HG02970 (cell line): ENCODE results near the gene VPS39.

ENCODE experiments used
- ATAC-seq: cut with Tn5 transposase; IDR thresholded peaks from one replicate; pipeline ENCODE4 v1.9.1; 2021; ENCODE audit warnings: mild to moderate bottlenecking, moderate library complexity, moderate number of reproducible peaks; ENCODE audit not compliant: unreplicated experiment, low FRiP score

VPS39 gene

GRCh38 chr15:42201801-42202200 is 6.3 kb downstream of the VPS39 start:
- no peak for ATAC-seq

GRCh38 chr15:42199126-42199525 is 9.0 kb downstream of the VPS39 start:
- no peak for ATAC-seq

- no peak for ATAC-seq
Measured at GRCh38 chr15:42198516-42198915, 9.6 kb downstream of the VPS39 start.

- ATAC-seq = no peak
Measured at GRCh38 chr15:42194513-42194912, 13.6 kb downstream of the VPS39 start.

- no peak for ATAC-seq
Measured at GRCh38 chr15:42193383-42193782, 14.7 kb downstream of the VPS39 start.

GRCh38 chr15:42191610-42192346 is 16.3 kb downstream of the VPS39 start:
- ATAC-seq = no peak

GRCh38 chr15:42190370-42190769 is 17.7 kb downstream of the VPS39 start:
- no peak for ATAC-seq

GRCh38 chr15:42185801-42186200 is 22.3 kb downstream of the VPS39 start:
- no peak for ATAC-seq

GRCh38 chr15:42184736-42185135 is 23.4 kb downstream of the VPS39 start:
- no peak for ATAC-seq

GRCh38 chr15:42184296-42184695 is 23.8 kb downstream of the VPS39 start:
- no peak for ATAC-seq

- ATAC-seq = no peak
Measured at GRCh38 chr15:42182961-42183360, 25.1 kb downstream of the VPS39 start.

GRCh38 chr15:42182328-42182886 is 25.7 kb downstream of the VPS39 start:
- no peak for ATAC-seq

- no peak for ATAC-seq
Measured at GRCh38 chr15:42178056-42178455, 30.0 kb downstream of the VPS39 start.

GRCh38 chr15:42175671-42176070 is 32.4 kb downstream of the VPS39 start:
- no peak for ATAC-seq

GRCh38 chr15:42172475-42172874 is 35.6 kb downstream of the VPS39 start:
- ATAC-seq = no peak

GRCh38 chr15:42171795-42172194 is 36.3 kb downstream of the VPS39 start:
- no peak for ATAC-seq

GRCh38 chr15:42171122-42171521 is 37.0 kb downstream of the VPS39 start:
- no peak for ATAC-seq

- ATAC-seq = no peak
Measured at GRCh38 chr15:42166225-42166940, 41.7 kb downstream of the VPS39 start.

GRCh38 chr15:42165106-42165505 is 43.0 kb downstream of the VPS39 start:
- no peak for ATAC-seq

- no peak for ATAC-seq
Measured at GRCh38 chr15:42163947-42164550, 44.1 kb downstream of the VPS39 start.

- no peak for ATAC-seq
Measured at GRCh38 chr15:42163291-42163690, 44.8 kb downstream of the VPS39 start.
